GM18508 (cell line): Measurements from ENCODE around the gene SEC62.

ENCODE experiments used
- ATAC-seq: cut with Tn5 transposase; IDR thresholded peaks from one replicate; pipeline ENCODE4 v1.9.1; 2021; ENCODE audit warnings: moderate number of reproducible peaks; ENCODE audit not compliant: insufficient read depth, unreplicated experiment

SEC62 gene, protein sequence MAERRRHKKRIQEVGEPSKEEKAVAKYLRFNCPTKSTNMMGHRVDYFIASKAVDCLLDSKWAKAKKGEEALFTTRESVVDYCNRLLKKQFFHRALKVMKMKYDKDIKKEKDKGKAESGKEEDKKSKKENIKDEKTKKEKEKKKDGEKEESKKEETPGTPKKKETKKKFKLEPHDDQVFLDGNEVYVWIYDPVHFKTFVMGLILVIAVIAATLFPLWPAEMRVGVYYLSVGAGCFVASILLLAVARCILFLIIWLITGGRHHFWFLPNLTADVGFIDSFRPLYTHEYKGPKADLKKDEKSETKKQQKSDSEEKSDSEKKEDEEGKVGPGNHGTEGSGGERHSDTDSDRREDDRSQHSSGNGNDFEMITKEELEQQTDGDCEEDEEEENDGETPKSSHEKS

DNA sequence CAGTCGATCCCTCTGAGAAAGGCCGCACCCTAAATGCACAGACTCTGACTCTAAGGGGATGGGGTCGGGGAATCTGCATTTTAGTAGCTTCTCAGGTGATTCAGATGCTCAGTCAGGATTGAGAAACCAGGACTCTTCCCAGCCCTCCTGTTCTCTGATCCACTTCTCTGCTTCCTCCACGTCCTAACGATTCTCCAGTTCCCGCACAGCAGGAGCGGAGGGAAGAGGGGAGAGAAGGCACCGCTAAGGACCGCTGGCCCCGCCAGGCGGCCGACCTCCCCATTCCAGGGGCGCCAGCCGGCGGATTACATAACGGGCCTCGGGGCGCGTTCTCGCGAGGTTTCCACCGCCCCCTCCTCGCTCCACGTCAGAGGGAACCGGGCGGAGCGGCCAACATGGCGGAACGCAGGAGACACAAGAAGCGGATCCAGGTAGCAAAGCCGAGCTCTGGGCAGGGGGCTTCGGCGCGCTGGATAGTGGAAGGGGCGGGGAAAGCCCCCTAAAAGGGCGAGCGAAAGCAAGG, at the start of gene SEC62:
TSS of gene SEC62 (plus strand) at position 380 of the 523 bp plus-strand sequence. CDS start at position 396, 16 bp downstream.
- ATAC-seq, result peak; percentile 64

DNA sequence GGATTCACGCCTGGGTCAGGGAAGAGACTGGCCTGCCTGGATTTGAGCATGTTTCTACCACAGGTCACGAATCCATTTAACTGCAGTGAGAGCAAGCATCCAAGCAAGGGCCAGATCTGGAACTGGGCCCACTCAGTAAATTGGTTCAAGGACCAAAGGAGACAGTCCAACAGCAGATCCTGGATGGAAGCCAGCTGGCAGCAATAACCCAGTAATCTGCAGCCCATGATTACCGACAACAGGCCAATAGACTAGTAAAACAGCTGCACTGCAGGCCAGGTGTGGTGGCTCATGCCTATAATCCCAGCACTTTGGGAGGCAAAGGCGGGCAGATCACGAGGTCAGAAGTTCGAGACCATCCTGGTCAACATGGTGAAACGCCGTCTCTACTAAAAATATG, 43.4 kb upstream of the SEC62 start:
- no peak for ATAC-seq

DNA sequence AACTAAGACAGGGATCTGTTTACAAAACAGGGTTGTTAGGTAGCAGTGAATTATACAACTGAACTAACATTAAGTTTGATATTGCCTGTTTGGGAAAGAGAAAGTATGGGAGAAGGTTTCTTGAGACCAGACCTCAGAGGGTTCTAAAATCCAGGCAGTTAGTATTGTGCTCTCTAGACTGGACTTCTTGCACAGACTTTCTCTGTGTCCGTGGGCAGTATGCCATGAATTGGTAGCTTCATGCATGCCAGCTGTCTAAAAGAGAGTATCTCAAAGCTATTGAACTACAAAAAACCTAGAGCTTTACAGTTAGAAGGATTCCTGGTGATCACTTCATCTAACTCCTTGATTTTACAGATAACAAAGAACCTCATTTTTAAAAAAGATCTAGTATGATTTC, 42.8 kb upstream of the SEC62 start:
- no peak for ATAC-seq

DNA sequence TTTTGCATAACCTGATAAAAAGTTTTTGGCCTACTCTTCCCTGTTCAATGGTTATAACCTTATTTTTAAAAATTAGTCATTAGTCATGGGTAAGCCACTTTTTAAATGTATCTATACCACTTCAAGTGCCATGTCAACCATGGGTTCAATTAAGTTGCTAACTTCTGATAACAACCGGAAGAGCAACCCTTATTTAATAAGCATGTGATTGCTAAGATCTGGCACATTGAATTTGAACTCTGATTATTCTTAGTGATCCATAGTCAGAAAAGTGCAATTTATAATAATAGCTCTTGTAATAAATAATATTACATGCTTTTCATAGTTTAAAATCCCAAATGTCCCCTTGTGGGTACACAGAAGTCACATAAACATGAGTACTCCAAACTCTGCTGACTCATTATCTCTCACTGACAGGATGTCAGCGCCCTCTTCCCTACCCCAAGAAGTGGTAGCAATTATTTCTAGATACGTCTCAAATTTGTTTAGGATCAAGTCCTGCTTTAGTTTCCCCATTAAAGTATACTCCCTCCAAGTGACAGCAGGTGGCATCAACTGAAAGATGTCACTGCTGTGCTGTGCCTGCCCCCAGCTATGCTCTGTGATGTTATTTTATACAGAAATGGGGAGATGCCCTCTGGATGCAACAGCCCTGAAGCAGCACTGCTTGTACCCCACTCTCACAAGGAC, 36.6 kb upstream of the SEC62 start:
- no peak for ATAC-seq

DNA sequence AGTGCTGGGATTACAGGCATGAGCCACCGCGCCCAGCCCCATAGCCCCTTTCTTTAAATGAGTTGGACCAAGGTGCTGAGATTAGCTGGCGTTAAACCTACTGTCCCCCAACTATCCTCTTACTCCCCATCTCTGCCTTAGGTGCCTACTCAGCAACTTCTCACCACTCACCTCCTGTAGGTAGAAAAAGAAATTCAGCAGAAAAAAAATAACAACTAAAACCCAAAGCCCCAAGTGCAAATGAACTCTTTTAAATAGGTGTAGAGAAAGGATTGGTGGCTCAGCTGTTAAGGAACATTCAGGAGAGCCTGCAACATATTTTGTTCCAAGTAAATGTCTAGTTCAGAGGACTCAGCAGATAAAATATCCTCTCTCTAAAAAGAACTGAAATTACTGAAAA, 35.8 kb upstream of the SEC62 start:
- no peak for ATAC-seq

DNA sequence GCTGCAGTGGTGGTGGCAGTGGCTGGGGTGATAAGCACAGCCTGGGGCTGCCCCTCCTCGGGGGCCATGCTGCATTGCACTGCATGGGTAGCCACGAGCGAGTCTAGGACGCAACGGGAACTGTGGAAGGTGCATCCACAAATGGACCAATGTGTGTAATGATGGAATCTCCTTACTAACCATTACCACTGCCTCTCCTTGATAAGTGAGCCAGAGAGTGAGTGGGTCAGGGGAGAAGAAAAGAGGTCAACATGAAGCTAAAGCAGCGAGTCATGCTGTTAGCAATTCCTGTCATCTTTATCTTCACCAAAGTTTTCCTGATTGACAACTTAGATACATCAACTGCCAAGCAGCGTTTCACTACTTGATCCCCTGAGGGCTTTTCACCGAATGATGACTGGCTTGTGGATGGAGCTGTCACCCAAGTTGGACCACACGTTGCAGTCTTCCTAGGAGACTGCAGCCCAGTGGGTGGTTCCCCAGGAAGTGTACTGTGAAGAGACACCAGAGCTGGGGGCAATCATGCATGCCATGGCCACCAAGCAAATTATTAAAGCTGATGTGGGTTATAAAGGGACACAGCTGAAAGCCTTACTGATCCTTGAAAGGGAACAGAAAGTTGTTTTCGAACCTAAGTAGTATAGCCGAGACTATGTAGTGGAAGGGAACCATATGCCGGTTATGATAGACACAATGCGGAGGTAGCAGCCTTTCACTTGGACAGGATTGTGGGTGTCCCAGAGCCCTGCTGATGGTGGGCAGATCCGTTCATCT, 34.7 kb upstream of the SEC62 start:
- ATAC-seq, result peak; percentile 91

DNA sequence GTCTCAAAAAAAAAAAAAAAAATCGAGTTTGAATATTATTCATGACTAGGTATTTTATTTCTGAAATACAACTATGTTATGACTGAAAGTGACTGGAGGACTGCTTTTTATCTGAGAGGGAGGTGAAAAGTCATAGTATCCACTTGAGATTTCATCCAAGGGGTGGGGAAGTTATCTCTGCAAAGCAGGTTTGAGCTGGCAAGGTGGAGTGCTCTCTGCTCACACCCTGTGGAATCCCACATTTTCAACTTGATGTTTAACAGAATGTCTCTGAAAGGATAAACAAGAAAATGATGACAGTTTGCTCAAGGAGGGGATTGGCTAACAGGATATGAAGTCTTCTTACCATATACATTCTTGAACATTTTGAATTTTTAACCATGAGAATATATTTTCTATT, 27.3 kb upstream of the SEC62 start:
- no peak for ATAC-seq

DNA sequence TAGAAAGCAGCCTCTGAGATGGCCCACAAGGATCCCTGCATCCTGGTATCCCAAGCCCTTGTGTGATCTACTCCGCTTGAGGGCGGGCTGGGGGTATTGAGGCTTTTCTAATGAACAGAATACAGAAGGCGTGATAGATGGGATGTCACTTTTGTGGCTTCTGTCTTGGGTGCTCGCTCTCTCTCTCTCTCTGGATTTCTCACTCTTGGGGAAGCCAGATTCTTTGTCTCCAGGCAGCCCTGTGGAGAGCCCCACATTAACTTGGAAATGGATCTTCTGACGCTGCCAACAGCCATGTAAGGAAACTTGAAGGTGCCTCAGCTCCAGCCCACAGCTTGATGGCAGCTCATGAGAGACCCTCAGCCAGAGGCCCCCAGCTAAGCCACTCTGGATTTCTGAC, 26.9 kb upstream of the SEC62 start:
- no peak for ATAC-seq

DNA sequence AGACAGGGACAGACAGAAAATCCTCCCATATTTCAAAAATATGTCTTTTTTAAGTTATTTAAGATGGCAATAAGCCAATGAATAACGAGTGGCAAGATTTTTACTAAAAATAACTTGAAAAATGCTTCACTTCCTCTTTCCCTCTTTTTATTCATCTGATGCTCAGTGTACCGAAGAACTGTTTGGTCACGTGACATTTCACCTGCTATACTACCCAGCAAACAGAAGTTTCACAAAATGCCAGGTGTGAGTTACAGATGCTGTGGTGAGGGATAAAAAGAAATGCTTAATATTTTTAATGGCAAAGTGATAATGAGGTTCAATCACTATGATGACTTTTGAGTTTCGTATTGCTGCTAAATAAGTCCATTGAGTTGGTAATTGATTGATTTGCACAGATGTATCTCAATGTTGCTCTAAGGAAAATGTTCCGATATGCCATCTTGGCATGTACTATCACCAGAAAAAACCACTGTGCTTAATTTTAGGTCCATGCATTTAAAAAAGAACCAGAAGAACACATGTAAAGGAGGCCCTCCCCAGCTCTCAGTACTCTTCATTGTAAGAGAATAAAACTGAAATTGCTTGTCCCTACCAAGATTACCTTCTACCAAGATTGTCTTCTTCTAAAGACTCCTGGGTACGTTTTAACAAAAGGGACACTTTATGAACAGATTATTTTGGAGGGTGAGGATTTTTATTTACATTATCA, 26.0 kb upstream of the SEC62 start:
- peak; percentile 70 for ATAC-seq

DNA sequence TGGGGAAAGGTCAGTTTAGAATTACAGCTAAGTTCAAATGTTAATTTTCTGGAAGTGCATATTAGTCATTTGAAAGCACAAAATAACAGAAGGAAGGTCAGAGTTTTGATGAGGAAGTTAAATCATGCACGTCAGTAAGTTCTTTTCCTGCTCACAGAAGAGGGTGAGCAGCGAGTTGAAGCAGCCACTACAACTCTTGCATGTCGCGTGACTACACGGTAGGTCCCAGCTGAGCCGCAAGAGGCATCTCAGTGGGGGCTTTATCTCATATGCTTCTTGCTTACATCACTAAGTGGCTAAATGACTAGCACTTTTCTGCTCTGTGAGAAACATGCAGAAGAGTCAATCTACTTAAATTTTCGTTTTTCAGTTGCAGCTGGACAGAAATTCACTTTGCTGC, 21.3 kb upstream of the SEC62 start:
- peak; percentile 85 for ATAC-seq

DNA sequence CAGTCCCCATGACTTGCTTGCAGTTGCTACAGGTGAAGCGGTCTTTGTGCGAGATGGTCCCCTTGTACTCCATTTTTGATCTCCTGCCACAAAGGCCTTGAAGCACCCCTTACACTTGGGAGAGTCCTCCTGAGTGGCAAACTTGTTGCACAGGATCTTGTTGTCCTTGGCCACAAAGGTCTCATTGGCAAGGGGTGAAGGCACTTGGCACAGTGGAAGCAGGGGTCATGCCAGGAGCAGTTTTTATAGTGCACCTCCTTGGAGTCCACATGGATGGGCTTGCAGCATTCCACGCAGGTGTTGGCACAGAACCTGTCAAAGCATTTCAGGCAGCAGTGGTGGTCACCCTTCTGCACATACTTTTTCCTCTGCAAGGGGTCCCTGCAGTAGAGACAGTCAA, 20.3 kb upstream of the SEC62 start:
- ATAC-seq, result no peak

DNA sequence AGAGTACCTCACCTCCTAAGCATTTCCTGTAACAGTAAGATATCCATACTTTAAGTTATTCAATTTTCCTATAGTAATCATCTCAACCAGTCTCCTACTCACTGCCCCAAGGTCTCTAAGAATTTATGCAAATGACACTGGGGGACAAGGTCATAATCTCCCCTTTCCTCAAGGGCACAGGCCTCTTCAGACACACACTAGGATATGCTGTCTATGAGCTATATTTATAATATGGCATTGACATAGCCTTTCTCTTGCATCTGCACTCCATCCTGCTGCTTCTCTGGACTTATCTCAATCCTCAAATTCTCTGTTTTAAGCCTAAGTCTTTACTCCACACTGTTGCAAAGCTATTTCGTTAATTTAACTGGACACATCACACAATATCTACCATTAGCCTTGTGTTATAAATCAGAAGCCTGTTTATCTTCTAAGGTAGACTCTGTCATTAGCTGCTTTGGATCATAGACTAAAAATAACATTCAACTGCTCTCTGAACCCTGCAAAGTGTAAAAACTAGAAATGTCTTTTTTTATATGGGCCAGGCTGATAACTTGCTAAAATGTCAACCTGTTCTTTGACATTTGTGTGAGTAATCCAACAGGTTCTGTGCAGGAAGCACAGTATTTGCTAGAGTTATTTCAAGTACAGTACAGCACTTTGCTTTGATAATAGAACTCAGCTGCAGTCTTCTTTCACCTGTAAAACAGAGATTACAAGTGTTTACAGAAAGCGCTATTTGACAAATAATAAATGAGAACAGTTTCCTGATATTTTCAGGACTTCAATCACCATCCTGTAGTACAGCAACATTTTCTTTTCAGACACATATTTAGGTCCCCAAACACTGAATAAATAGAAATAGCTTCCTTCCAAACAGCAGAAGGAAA, 17.8 kb upstream of the SEC62 start:
- no peak for ATAC-seq

DNA sequence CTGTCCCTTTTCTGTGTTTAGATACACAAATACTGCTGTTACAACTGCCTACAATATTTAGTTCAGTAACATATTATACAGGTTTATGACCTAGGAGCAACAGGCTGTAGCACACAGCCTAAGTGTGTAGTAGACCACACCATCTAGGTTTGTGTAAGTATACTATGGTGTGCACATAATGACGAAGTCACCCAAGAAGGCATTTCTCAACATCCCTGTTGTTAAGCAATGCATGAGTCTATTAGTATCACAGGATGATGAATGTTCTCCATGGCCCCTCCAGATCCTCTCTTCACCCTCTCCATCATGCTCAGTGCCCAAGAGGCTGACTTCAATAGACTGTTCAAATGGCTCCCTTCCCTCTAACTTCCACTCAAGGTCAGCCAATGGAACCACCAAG, 14.6 kb upstream of the SEC62 start:
- ATAC-seq, result no peak

DNA sequence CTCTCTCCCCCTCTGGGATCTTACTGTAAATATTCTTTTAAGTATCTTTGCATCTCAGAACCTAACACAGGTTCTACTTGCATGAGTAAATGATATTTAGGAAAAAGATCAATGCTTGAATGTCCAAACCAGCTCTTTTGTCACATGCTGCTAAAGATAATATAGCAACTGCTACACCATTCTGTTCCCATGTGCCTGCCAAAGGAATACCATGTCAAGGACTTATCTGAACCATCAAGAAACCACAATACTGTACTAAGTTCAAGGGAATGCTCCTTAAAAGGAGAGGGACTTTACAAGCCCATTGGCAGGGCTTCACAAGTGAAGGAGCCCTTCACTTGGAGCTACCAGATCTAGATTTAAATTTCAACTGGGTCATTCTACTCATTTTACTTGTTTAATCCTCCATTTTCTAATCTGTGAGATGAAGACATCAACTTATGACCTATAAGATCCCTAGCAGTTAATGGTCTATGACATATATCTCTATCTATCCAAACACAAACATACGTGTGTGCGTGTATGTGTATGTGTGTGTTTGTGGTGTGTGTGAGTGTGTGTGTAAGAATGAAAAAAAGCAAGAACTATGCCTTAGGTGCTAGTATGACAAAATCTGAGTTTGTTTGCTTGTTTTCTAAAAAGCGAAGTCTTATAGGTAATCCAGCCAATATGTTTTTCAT, 13.0 kb upstream of the SEC62 start:
- no peak for ATAC-seq

DNA sequence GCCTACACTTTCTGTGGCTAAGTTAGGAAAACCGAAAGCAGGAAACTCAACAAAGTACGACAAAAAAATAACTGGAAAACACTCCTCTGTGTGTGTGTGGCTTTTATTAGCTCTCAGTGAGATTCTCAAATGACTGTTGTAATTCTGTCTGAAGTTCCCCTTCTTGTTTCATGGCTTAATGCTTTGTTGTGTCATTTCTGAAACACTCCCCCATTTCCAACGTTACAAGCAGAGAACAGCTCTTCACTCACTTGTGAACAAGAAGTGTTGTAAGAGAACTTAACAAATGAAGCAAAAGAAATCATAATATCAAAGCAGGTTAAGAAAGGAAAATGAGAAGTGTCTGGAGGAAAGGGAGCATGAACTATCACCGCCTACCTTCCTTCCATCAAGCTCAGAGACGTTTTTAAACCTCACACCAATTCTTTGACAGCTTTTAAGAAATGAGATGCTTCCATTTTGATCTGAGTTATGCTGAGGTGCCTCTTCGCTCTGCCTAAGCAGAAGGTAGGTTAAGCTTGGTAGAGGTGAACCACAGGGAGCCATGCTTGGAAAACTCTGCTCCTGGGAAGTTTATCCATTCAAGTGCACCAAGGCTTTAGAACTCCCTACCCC, 12.4 kb upstream of the SEC62 start:
- peak; percentile 41 for ATAC-seq

DNA sequence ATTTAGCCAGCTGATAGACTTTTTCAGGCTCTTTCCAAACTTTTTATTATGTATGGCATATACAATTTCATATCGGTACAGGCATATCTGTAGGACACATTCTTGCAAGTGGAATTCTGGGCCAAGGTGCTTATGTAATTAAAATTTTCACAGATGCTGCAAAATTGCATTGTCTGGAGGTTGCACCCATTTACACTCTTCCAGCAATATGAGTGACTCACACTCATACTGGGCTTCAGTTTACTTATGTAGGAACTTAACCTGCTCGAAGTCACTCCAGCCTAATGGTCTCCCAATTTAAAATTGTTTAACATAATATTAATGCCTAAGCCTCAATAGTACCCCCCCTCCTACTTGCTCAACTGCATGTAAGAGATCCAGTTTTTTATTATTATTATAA, 11.2 kb upstream of the SEC62 start:
- no peak for ATAC-seq

DNA sequence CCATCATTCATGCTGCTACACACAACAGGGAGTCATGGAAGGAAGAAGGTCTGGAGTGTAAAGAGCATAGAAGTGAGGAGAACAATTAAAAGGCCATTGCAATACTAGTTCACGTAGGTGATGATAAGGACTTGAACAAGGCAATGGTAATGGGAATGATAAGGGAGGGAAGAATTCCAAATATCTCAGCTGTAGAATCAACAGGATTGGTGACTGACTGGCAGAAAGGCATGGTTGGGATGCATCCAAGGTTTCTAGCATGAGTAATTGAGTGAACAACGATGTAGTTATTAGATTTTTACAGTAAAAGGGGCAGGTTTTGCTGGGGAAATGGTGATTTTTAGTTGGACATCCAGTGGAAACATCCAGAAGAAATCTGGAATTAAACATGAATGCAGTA, 2.4 kb upstream of the SEC62 start:
- no peak for ATAC-seq
